Coronary artery (tissue), 2 donors: ENCODE data around the gene RUNX3.

Source experiments
- DNase-seq: peaks from one replicate; pipeline ENCODE4 v3.0.0-alpha.2; 2017; ENCODE audit warnings: low spot score
- H3K27ac ChIP-seq, 2 donors: fragments of 200-600 bp; sonication (generic); one replicate each; pipeline ENCODE4 v1.5.1; 2016 to 2019
- H3K4me3 ChIP-seq: fragments of 200-600 bp; sonication (generic); 2 replicates; pipeline ENCODE4 v1.5.1; 2016; ENCODE audit warnings: mild to moderate bottlenecking, moderate library complexity
- CTCF ChIP-seq: fragments of 200-600 bp; sonication (generic); IDR thresholded peaks from one replicate; pipeline ENCODE4 v1.5.1; 2019; ENCODE audit warnings: antibody characterized with exemption

RUNX3 gene

GRCh38 chr1:24862775-24863483 is 67.1 kb downstream of the RUNX3 start:
- no peak overlapping the region for H3K27ac ChIP-seq
- DNase-seq: no peak
- no peak for TF ChIP-seq CTCF
- no peak overlapping the region for H3K4me3 ChIP-seq

GRCh38 chr1:24861821-24862727 is 68.0 kb downstream of the RUNX3 start:
- TF ChIP-seq CTCF: no peak
- no peak for DNase-seq
- H3K4me3 ChIP-seq: no peak overlapping the region
- H3K27ac ChIP-seq: no peak overlapping the region

- no peak overlapping the region for H3K27ac ChIP-seq
- TF ChIP-seq CTCF: no peak
- no peak for DNase-seq
- no peak overlapping the region for H3K4me3 ChIP-seq
Observed at GRCh38 chr1:24860841-24861240, 69.2 kb downstream of the RUNX3 start.

- DNase-seq: no peak
- no peak for TF ChIP-seq CTCF
- H3K27ac ChIP-seq: no peak overlapping the region
- H3K4me3 ChIP-seq: no peak overlapping the region
Observed at GRCh38 chr1:24859063-24860010, 70.7 kb downstream of the RUNX3 start.

- no peak for TF ChIP-seq CTCF
- Histone ChIP-seq H3K27ac (no peak overlapping the region), H3K4me3 (no peak overlapping the region)
- DNase-seq: no peak
Observed at GRCh38 chr1:24858277-24858676, 71.8 kb downstream of the RUNX3 start.

- H3K27ac ChIP-seq: no peak overlapping the region
- no peak for TF ChIP-seq CTCF
Observed at GRCh38 chr1:24857507-24858133, 72.5 kb downstream of the RUNX3 start.

More at GRCh38 chr1:24857507-24858133, 72.5 kb downstream of the RUNX3 start:
- no peak for DNase-seq
- no peak overlapping the region for H3K4me3 ChIP-seq
